SK-N-SH treated with all-trans-retinoic acid at 6 μM for 48 hours (cell line): Measurements from ENCODE around the gene CD38.

Source experiments
- PATZ1 ChIP-seq: fragments of 250-450 bp; sonication (Bioruptor Pico); IDR thresholded peaks from 2 replicates; pipeline ENCODE4 v1.8.0; 2020; ENCODE audit warnings: mild to moderate bottlenecking, moderate library complexity, borderline replicate concordance
- PPARA ChIP-seq: fragments of 250-450 bp; sonication (Bioruptor Pico); IDR thresholded peaks from 2 replicates; pipeline ENCODE4 v1.5.0; 2020; ENCODE audit warnings: mild to moderate bottlenecking, borderline replicate concordance
- RARB ChIP-seq: fragments of 250-450 bp; sonication (Bioruptor Pico); IDR thresholded peaks from 2 replicates; pipeline ENCODE4 v1.8.0; 2021; ENCODE audit warnings: mild to moderate bottlenecking, moderate library complexity

GRCh38 chr4:15875663-15876460, 97.7 kb downstream of the CD38 start:
- no peak for TF ChIP-seq RARB (CRISPR knock-in tag)
- no peak for TF ChIP-seq PPARA (CRISPR knock-in tag)
- TF ChIP-seq PATZ1, result no peak
